Measurements from ENCODE around the gene INAFM1. TPM values are rescaled to one million over a fixed set of nuclear protein-coding genes. Genes with fewer than 3 reads are reported as not detected.
A peak's percentile ranks its signal among the peaks of the same experiment; 100 is the strongest.

INAFM1 gene
- total RNA-seq, 1 donor from 2014 or later, result 65.0 TPM

- peak; percentile 83 for DNase-seq
- no peak overlapping the region for H3K4me3 Mint-ChIP-seq (ENCODE audit: unreplicated experiment)
- TF ChIP-seq CTCF (IDR thresholded peaks at IDR 0.05; ENCODE audit: partially characterized antibody, unreplicated experiment), result peak; percentile 95
Measured at GRCh38 chr19:47305309-47305751, 30.6 kb downstream of the INAFM1 start.

GRCh38 chr19:47306303-47306702, 31.6 kb downstream of the INAFM1 start:
- H3K4me3 Mint-ChIP-seq (ENCODE audit: unreplicated experiment), result no peak overlapping the region
- no peaks in the 10 kb centered on the region for H3K4me1 Mint-ChIP-seq (ENCODE audit: low read depth, unreplicated experiment)
- no peak for DNase-seq
- H3K27me3 Mint-ChIP-seq (ENCODE audit: unreplicated experiment), result no peaks in the 10 kb centered on the region
- H3K27ac Mint-ChIP-seq (ENCODE audit: unreplicated experiment), result no peak overlapping the region
- no peak for TF ChIP-seq CTCF (IDR thresholded peaks at IDR 0.05; ENCODE audit: partially characterized antibody, unreplicated experiment)
- no peaks in the 10 kb centered on the region for H3K36me3 Mint-ChIP-seq (ENCODE audit: unreplicated experiment)
- peaks cover 3% of the 10 kb centered on the region for H3K9me3 Mint-ChIP-seq (ENCODE audit: unreplicated experiment)

More at GRCh38 chr19:47305309-47305751, 30.6 kb downstream of the INAFM1 start:
- H3K9me3 Mint-ChIP-seq (ENCODE audit: unreplicated experiment), result peaks cover 1% of the 10 kb centered on the region
- no peaks in the 10 kb centered on the region for H3K27me3 Mint-ChIP-seq (ENCODE audit: unreplicated experiment)
- H3K27ac Mint-ChIP-seq (ENCODE audit: unreplicated experiment), result peak overlapping the region; percentile 28
- H3K4me1 Mint-ChIP-seq (ENCODE audit: low read depth, unreplicated experiment), result no peaks in the 10 kb centered on the region
- no peaks in the 10 kb centered on the region for H3K36me3 Mint-ChIP-seq (ENCODE audit: unreplicated experiment)

GRCh38 chr19:47309038-47309437, 34.4 kb downstream of the INAFM1 start:
- DNase-seq, result no peak
- no peak overlapping the region for H3K27ac Mint-ChIP-seq (ENCODE audit: unreplicated experiment)

GRCh38 chr19:47309608-47310007, 34.9 kb downstream of the INAFM1 start, which contains the start of gene C5AR1:
Gene C5AR1, plus strand, starts transcription at chr19:47309861. Its CDS starts 35 bp downstream, at chr19:47309896.
- Mint-ChIP-seq H3K9me3 (ENCODE audit: unreplicated experiment) (peaks cover 4% of the 10 kb centered on the region), H3K4me3 (ENCODE audit: unreplicated experiment) (no peak within 1 kb of the TSS), H3K27me3 (ENCODE audit: unreplicated experiment) (no peaks in the 10 kb centered on the region), H3K4me1 (ENCODE audit: low read depth, unreplicated experiment) (no peaks in the 10 kb centered on the region), H3K27ac (ENCODE audit: unreplicated experiment) (no peak within 1 kb of the TSS), H3K36me3 (ENCODE audit: unreplicated experiment) (no peaks in the 10 kb centered on the region)
- no peak for TF ChIP-seq CTCF (IDR thresholded peaks at IDR 0.05; ENCODE audit: partially characterized antibody, unreplicated experiment)
- DNase-seq, result no peak

More at GRCh38 chr19:47309038-47309437, 34.4 kb downstream of the INAFM1 start:
- Mint-ChIP-seq H3K4me3 (ENCODE audit: unreplicated experiment) (no peak overlapping the region), H3K4me1 (ENCODE audit: low read depth, unreplicated experiment) (no peaks in the 10 kb centered on the region), H3K27me3 (ENCODE audit: unreplicated experiment) (no peaks in the 10 kb centered on the region), H3K36me3 (ENCODE audit: unreplicated experiment) (no peaks in the 10 kb centered on the region), H3K9me3 (ENCODE audit: unreplicated experiment) (peaks cover 4% of the 10 kb centered on the region)
- TF ChIP-seq CTCF (IDR thresholded peaks at IDR 0.05; ENCODE audit: partially characterized antibody, unreplicated experiment), result no peak

- Mint-ChIP-seq H3K27ac (ENCODE audit: unreplicated experiment) (no peak overlapping the region), H3K36me3 (ENCODE audit: unreplicated experiment) (no peaks in the 10 kb centered on the region), H3K27me3 (ENCODE audit: unreplicated experiment) (no peaks in the 10 kb centered on the region), H3K4me1 (ENCODE audit: low read depth, unreplicated experiment) (no peaks in the 10 kb centered on the region), H3K4me3 (ENCODE audit: unreplicated experiment) (no peak overlapping the region), H3K9me3 (ENCODE audit: unreplicated experiment) (peaks cover 4% of the 10 kb centered on the region)
- DNase-seq, result no peak
- TF ChIP-seq CTCF (IDR thresholded peaks at IDR 0.05; ENCODE audit: partially characterized antibody, unreplicated experiment), result no peak
Measured at GRCh38 chr19:47310323-47310722, 35.6 kb downstream of the INAFM1 start.

Measured in glutamatergic neuron (in vitro differentiated cells).